Keratinocyte (primary cell): ENCODE measurements around the gene CCL18. TPM values are rescaled to one million over a fixed set of nuclear protein-coding genes. Genes with fewer than 3 reads are reported as not detected.
"Not testable (repeated sequence)": the region's sequence is repeated elsewhere in the genome, so short reads cannot be mapped to it uniquely, and the experiment has no call there.

Source experiments
- DNase-seq: peaks from one replicate; pipeline ENCODE4 v3.0.0-alpha.2; 2011; ENCODE audit warnings: low read depth, missing footprints, low spot score
- FAIRE-seq: peaks from 2 replicates; lab custom pipeline; 2011; peaks lifted over from hg19 to GRCh38; lab: Jason Lieb, UNC
- H2AFZ ChIP-seq: 2 replicates; pipeline ENCODE4 v1.6.0; 2012; ENCODE audit warnings: low read length, control low read depth, inconsistent platforms; ENCODE audit not compliant: control insufficient read depth
- H3K27ac ChIP-seq: 2 replicates; pipeline ENCODE4 v1.5.1; 2011; ENCODE audit warnings: low read length; ENCODE audit not compliant: control insufficient read depth, insufficient read depth
- H3K27me3 ChIP-seq: 3 replicates; pipeline ENCODE4 v1.6.0; 2011; ENCODE audit warnings: low read length; ENCODE audit not compliant: control insufficient read depth, insufficient read depth; ENCODE audit errors: extremely low read depth
- H3K36me3 ChIP-seq, 2 experiments: 2 replicates in 1 of 2; 3 replicates in 1 of 2; pipeline ENCODE4 v1.5.1; 2011; ENCODE audit warnings: low read length in 2 of 2, mild to moderate bottlenecking in 1 of 2; ENCODE audit not compliant: control insufficient read depth in 2 of 2, insufficient read depth in 2 of 2; ENCODE audit errors: extremely low read depth in 1 of 2
- H3K4me1 ChIP-seq: 3 replicates; pipeline ENCODE4 v1.5.1; 2011; ENCODE audit warnings: low read length; ENCODE audit not compliant: control insufficient read depth, insufficient read depth; ENCODE audit errors: extremely low read depth
- H3K4me2 ChIP-seq: 3 replicates; pipeline ENCODE4 v1.6.0; 2011; ENCODE audit warnings: low read depth, low read length; ENCODE audit not compliant: control insufficient read depth, insufficient read depth; ENCODE audit errors: extremely low read depth
- H3K4me3 ChIP-seq, 3 experiments: fragments of 200-600 bp in 1 of 3; sonication (generic) in 1 of 3; 2 replicates in 2 of 3; 3 replicates in 1 of 3; pipeline ENCODE4 v1.5.1; 2011 to 2016; ENCODE audit warnings: low read length in 3 of 3, mild to moderate bottlenecking in 3 of 3, control low read depth in 2 of 3, inconsistent platforms in 1 of 3, low read depth in 1 of 3, mixed read lengths in 1 of 3, mixed run types in 1 of 3, moderate library complexity in 1 of 3; ENCODE audit not compliant: control insufficient read depth in 2 of 3, insufficient read depth in 2 of 3; ENCODE audit errors: extremely low read depth in 1 of 3
- H3K79me2 ChIP-seq: 2 replicates; pipeline ENCODE4 v1.6.0; 2012; ENCODE audit warnings: low read length; ENCODE audit not compliant: control insufficient read depth, insufficient read depth
- H3K9ac ChIP-seq: 3 replicates; pipeline ENCODE4 v1.6.0; 2011; ENCODE audit warnings: low read length; ENCODE audit not compliant: control insufficient read depth, insufficient read depth; ENCODE audit errors: extremely low read depth
- H3K9me1 ChIP-seq: 3 replicates; pipeline ENCODE4 v1.6.0; 2011; ENCODE audit warnings: low read length; ENCODE audit not compliant: control insufficient read depth, insufficient read depth; ENCODE audit errors: extremely low read depth
- H3K9me3 ChIP-seq: 2 replicates; pipeline ENCODE4 v1.5.1; 2012; ENCODE audit warnings: low read depth, low read length; ENCODE audit not compliant: control insufficient read depth
- H4K20me1 ChIP-seq: 3 replicates; pipeline ENCODE4 v1.6.0; 2011; ENCODE audit warnings: low read length; ENCODE audit not compliant: control insufficient read depth, insufficient read depth; ENCODE audit errors: extremely low read depth
- CTCF ChIP-seq, 3 experiments: IDR thresholded peaks in 1 of 3; conservative IDR thresholded peaks in 1 of 3; optimal IDR thresholded peaks in 1 of 3; 2 replicates in 2 of 3; 3 replicates in 1 of 3; pipeline versions ENCODE3 to v1.5.1; 2011; ENCODE audit warnings: low read length in 3 of 3, mild to moderate bottlenecking in 3 of 3, moderate library complexity in 2 of 3, control low read depth in 1 of 3, inconsistent platforms in 1 of 3; ENCODE audit not compliant: insufficient read depth in 2 of 3; ENCODE audit errors: extremely low read depth in 1 of 3
- EZH2 ChIP-seq: IDR thresholded peaks from one replicate; pipeline ENCODE4 v1.6.1; 2012; ENCODE audit warnings: inconsistent platforms, mild to moderate bottlenecking, low read length, moderate library complexity
- dilution Hi-C: fragments of 300-500 bp; cut with MboI; formaldehyde crosslinking; loops from one replicate; pipeline ENCODE4 v1.7.0; 2020; ENCODE audit warnings: low sequenced_read_pairs; ENCODE audit not compliant: extremely low pct_ligation_motif_present
- polyA plus RNA-seq, 5 experiments: library from polyadenylated mRNA; depleted of rRNA in 3 of 5; stranded (reverse) in 3 of 5; stranded (forward) in 1 of 5; unstranded in 1 of 5; fragments of >200 nt; gene quantifications; 1 replicate in 1 of 5; 2 replicates in 3 of 5; 3 replicates in 1 of 5; pipeline versions ENCODE4 v1.2.1 to v1.2.3, GENCODE V29; 2011 to 2012; ENCODE audit warnings: missing spikeins in 2 of 5, low read depth in 1 of 5, low replicate concordance in 1 of 5

CCL18 gene
- polyA plus RNA-seq, 1 donor (not counting 4 experiments of a cell fraction or from before 2014, with no cell fraction given) = not detected

- Histone ChIP-seq H3K27ac (no peak overlapping the region), H3K9ac (no peak overlapping the region), H3K9me1 (no peaks in the 10 kb centered on the region), H3K4me1 (no peaks in the 10 kb centered on the region), H3K36me3 (no peaks in the 10 kb centered on the region), H3K9me3 (no peaks in the 10 kb centered on the region), H2AFZ (no peak overlapping the region), H3K27me3 (no peaks in the 10 kb centered on the region), H3K4me3 (no peak overlapping the region), H3K79me2 (no peaks in the 10 kb centered on the region), H3K4me2 (no peak overlapping the region), H4K20me1 (no peaks in the 10 kb centered on the region)
- DNase-seq (no peak), FAIRE-seq (no peak)
- TF ChIP-seq EZH2 = no peak
- TF ChIP-seq CTCF (optimal IDR thresholded peaks at IDR 0.05 in 1 of 3, IDR thresholded peaks at IDR 0.05 in 1 of 3, conservative IDR thresholded peaks at IDR 0.05 in 1 of 3; ENCODE audit: extremely low read depth in 1 of 3, insufficient read depth in 2 of 3, low read length in 3 of 3) = no peak
- dilution Hi-C loops = no loop called here
Observed at GRCh38 chr17:36107660-36108059, 43.6 kb downstream of the CCL18 start.

GRCh38 chr17:36108265-36108664 is 44.2 kb downstream of the CCL18 start:
- H3K27ac ChIP-seq, H3K36me3 ChIP-seq, H3K4me3 ChIP-seq, H3K4me1 ChIP-seq, H3K27me3 ChIP-seq, H2AFZ ChIP-seq, FAIRE-seq, DNase-seq, H3K9ac ChIP-seq, H4K20me1 ChIP-seq, H3K4me2 ChIP-seq, dilution Hi-C loops, H3K79me2 ChIP-seq, H3K9me3 ChIP-seq, H3K9me1 ChIP-seq: not testable (repeated sequence)

GRCh38 chr17:36111068-36111490 is 47.0 kb downstream of the CCL18 start:
- Histone ChIP-seq H4K20me1 (no peaks in the 10 kb centered on the region), H3K27ac (no peak overlapping the region), H3K9ac (no peak overlapping the region), H3K4me3 (no peak overlapping the region), H3K36me3 (no peaks in the 10 kb centered on the region), H2AFZ (no peak overlapping the region), H3K4me2 (no peak overlapping the region), H3K9me3 (no peaks in the 10 kb centered on the region), H3K79me2 (no peaks in the 10 kb centered on the region), H3K4me1 (no peaks in the 10 kb centered on the region), H3K9me1 (no peaks in the 10 kb centered on the region), H3K27me3 (no peaks in the 10 kb centered on the region)
- dilution Hi-C loops = no loop called here
- no peak for FAIRE-seq
- no peak for TF ChIP-seq EZH2
- no peak for DNase-seq
